Breast epithelium (tissue), 4 donors: Measurements from ENCODE around the gene ICAM2. TPM values are rescaled to one million over a fixed set of nuclear protein-coding genes. Genes with fewer than 3 reads are reported as not detected.

ENCODE experiments used
- DNase-seq, 2 donors: peaks; one replicate each; pipeline ENCODE4 v3.0.0-alpha.2; 2019; ENCODE audit warnings: low spot score in 2 of 2
- H3K27ac ChIP-seq, 2 donors: fragments of 200-600 bp; sonication (generic) in 1 of 2; one replicate each; pipeline ENCODE4 v1.5.1; 2016 to 2019; ENCODE audit warnings: mild to moderate bottlenecking in 1 of 2
- H3K27me3 ChIP-seq, 2 donors: fragments of 200-600 bp; sonication (generic) in 1 of 2; one replicate each; pipeline versions ENCODE4 v1.5.1 to v1.6.0; 2017 to 2019; ENCODE audit warnings: control low read depth in 1 of 2, mild to moderate bottlenecking in 1 of 2
- H3K36me3 ChIP-seq: fragments of 200-600 bp; one replicate; pipeline ENCODE4 v1.5.1; 2019
- H3K4me1 ChIP-seq, 2 donors: fragments of 200-600 bp; sonication (generic); one replicate each; pipeline ENCODE4 v1.5.1; 2016 to 2019; ENCODE audit warnings: control low read depth in 1 of 2
- H3K4me3 ChIP-seq, 3 donors: fragments of 200-600 bp; sonication (generic); 1 replicate in 2 of 3; 2 replicates in 1 of 3; pipeline ENCODE4 v1.5.1; 2016 to 2019; ENCODE audit warnings: mild to moderate bottlenecking in 3 of 3, moderate library complexity in 2 of 3
- H3K9me3 ChIP-seq, 2 donors: fragments of 200-600 bp; sonication (generic) in 1 of 2; one replicate each; pipeline ENCODE4 v1.5.1; 2016 to 2019; ENCODE audit warnings: control low read depth in 1 of 2
- CTCF ChIP-seq, 3 donors: fragments of 450-650 bp; IDR thresholded peaks; one replicate each; pipeline ENCODE4 v1.5.1; 2016 to 2017; ENCODE audit warnings: antibody characterized with exemption in 3 of 3, mild to moderate bottlenecking in 3 of 3, moderate library complexity in 3 of 3
- POLR2A ChIP-seq: fragments of 450-650 bp; IDR thresholded peaks from one replicate; pipeline ENCODE4 v1.6.1; 2016; ENCODE audit warnings: antibody characterized with exemption, mild to moderate bottlenecking, moderate library complexity
- POLR2AphosphoS5 ChIP-seq, 3 donors: sonication (generic); formaldehyde crosslinking; IDR thresholded peaks; one replicate each; pipeline ENCODE4 v1.6.1; 2017; ENCODE audit warnings: antibody characterized with exemption in 3 of 3
- intact Hi-C: fragments of 100-400 bp; cut with DNase I; formaldehyde crosslinking; loops from one replicate; pipeline ENCODE4 v1.15.1; 2023; ENCODE audit warnings: low total_unique reads
- total RNA-seq, 3 donors: library from RNA; depleted of rRNA; stranded (reverse); fragments of >200 nt; gene quantifications; one replicate each; pipeline ENCODE4 v1.1.0, GENCODE V29; 2016

Gene ICAM2
- total RNA-seq, 3 donors from 2014 or later: 26.1 to 106 (median 32.2) TPM

- peak in 1 of 2 donors; percentile 46 for DNase-seq
- TF ChIP-seq POLR2A (no peak), CTCF (IDR thresholded peaks at IDR 0.05) (no peak), POLR2AphosphoS5 (IDR thresholded peaks at IDR 0.05) (no peak)
- H3K36me3 ChIP-seq: no peaks in the 10 kb centered on the region
- H3K27ac ChIP-seq: peak overlapping the region in 1 of 2 donors; percentile 83
- H3K9me3 ChIP-seq: no peaks in the 10 kb centered on the region
- no peak overlapping the region for H3K4me3 ChIP-seq
- H3K4me1 ChIP-seq: peaks cover 0 to 8% of the 10 kb centered on the region in 2 donors
- intact Hi-C loops: no loop called here
- no peaks in the 10 kb centered on the region for H3K27me3 ChIP-seq
These were observed 17.5 kb downstream of the ICAM2 start for GRCh38 chr17:64002658-64003525.

- peaks cover 0 to 8% of the 10 kb centered on the region in 2 donors for H3K4me1 ChIP-seq
- H3K27ac ChIP-seq: peak overlapping the region in 1 of 2 donors; percentile 83
- no peaks in the 10 kb centered on the region for H3K9me3 ChIP-seq
- TF ChIP-seq CTCF (IDR thresholded peaks at IDR 0.05): no peak
- no peak for TF ChIP-seq POLR2A
- TF ChIP-seq POLR2AphosphoS5 (IDR thresholded peaks at IDR 0.05): no peak
- H3K36me3 ChIP-seq: no peaks in the 10 kb centered on the region
- no peaks in the 10 kb centered on the region for H3K27me3 ChIP-seq
- intact Hi-C loops: no loop called here
- peak in 1 of 2 donors; percentile 49 for DNase-seq
- no peak overlapping the region for H3K4me3 ChIP-seq
These were observed 18.5 kb downstream of the ICAM2 start for GRCh38 chr17:64001763-64002529.

GRCh38 chr17:64001091-64001579 is 19.3 kb downstream of the ICAM2 start:
- DNase-seq: peak in 1 of 2 donors; percentile 37
- intact Hi-C loops: no loop called here
- peaks cover 0 to 8% of the 10 kb centered on the region in 2 donors for H3K4me1 ChIP-seq

GRCh38 chr17:63999680-64000531 is 20.5 kb downstream of the ICAM2 start:
- H3K9me3 ChIP-seq: no peaks in the 10 kb centered on the region
- H3K4me3 ChIP-seq: no peak overlapping the region
- H3K27me3 ChIP-seq: no peaks in the 10 kb centered on the region
- intact Hi-C loops: no loop called here
- DNase-seq: peak in 1 of 2 donors; percentile 31
- peaks cover 0 to 8% of the 10 kb centered on the region in 2 donors for H3K4me1 ChIP-seq
- H3K36me3 ChIP-seq: no peaks in the 10 kb centered on the region
- TF ChIP-seq POLR2A (no peak), POLR2AphosphoS5 (IDR thresholded peaks at IDR 0.05) (no peak), CTCF (IDR thresholded peaks at IDR 0.05) (no peak)
- no peak overlapping the region for H3K27ac ChIP-seq

More at GRCh38 chr17:64001091-64001579, 19.3 kb downstream of the ICAM2 start:
- no peaks in the 10 kb centered on the region for H3K9me3 ChIP-seq
- no peak overlapping the region for H3K4me3 ChIP-seq
- H3K27me3 ChIP-seq: no peaks in the 10 kb centered on the region
- peak overlapping the region in 1 of 2 donors; percentile 83 for H3K27ac ChIP-seq
- no peak for TF ChIP-seq POLR2A
- no peak for TF ChIP-seq POLR2AphosphoS5 (IDR thresholded peaks at IDR 0.05)
- TF ChIP-seq CTCF (IDR thresholded peaks at IDR 0.05): no peak
- H3K36me3 ChIP-seq: no peaks in the 10 kb centered on the region
